ENCODE measurements around the gene FAR2.

- TF ChIP-seq POLR2A (IDR thresholded peaks at IDR 0.05; ENCODE audit: low read depth, low read length) (no peak), TAF1 (IDR thresholded peaks at IDR 0.05; ENCODE audit: low read depth, low read length) (no peak), POLR2AphosphoS5 (IDR thresholded peaks at IDR 0.05; ENCODE audit: low read depth, low read length) (no peak), PAX5 (IDR thresholded peaks at IDR 0.05; ENCODE audit: insufficient read depth, low read length, severe bottlenecking) (no peak), SPI1 (IDR thresholded peaks at IDR 0.05; ENCODE audit: low read depth, low read length) (no peak), POU2F2 (IDR thresholded peaks at IDR 0.05; ENCODE audit: low read depth, low read length) (no peak)
Observed at GRCh38 chr12:29157486-29157946, 8.4 kb downstream of the FAR2 start.

All from GM12891 (cell line).